IPS-NIHi11 (cell line): Measurements from ENCODE around the gene METTL1.
"Not testable (repeated sequence)": the region's sequence is repeated elsewhere in the genome, so short reads cannot be mapped to it uniquely, and the experiment has no call there.

Source experiments
- DNase-seq: peaks from one replicate; pipeline ENCODE4 v3.0.0; 2012; ENCODE audit warnings: mixed read lengths, low spot score

METTL1 gene

GRCh38 chr12:57771873-57772428, at the start of gene METTL1:
Gene METTL1 (minus strand): TSS chr12:57772105. CDS start chr12:57772083, 22 bp downstream.
- peak; percentile 92 for DNase-seq

- DNase-seq: not testable (repeated sequence)
Measured at GRCh38 chr12:57821015-57821414, 49.1 kb upstream of the METTL1 start.

DNA sequence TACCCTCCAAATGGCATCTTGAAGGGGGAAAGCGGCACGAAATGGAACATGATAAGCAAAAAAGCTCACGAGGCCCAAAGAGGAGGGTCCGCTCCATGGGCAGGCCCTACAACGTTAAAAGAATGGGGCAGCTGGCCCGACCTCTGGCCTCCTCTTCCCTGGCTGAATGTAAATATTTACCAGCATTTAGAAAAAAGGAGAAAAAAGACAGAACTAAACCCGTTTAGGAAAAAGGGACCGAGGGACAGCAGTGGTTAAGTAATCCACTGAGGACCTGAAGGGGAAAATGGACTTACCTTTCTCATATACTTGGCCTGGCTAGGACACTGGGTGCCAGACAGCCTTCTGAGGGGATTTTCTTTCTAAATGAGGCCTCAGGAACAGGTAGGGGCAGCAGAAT, 48.2 kb upstream of the METTL1 start:
- not testable (repeated sequence) for DNase-seq

GRCh38 chr12:57817990-57818331, 46.1 kb upstream of the METTL1 start:
- not testable (repeated sequence) for DNase-seq

DNA sequence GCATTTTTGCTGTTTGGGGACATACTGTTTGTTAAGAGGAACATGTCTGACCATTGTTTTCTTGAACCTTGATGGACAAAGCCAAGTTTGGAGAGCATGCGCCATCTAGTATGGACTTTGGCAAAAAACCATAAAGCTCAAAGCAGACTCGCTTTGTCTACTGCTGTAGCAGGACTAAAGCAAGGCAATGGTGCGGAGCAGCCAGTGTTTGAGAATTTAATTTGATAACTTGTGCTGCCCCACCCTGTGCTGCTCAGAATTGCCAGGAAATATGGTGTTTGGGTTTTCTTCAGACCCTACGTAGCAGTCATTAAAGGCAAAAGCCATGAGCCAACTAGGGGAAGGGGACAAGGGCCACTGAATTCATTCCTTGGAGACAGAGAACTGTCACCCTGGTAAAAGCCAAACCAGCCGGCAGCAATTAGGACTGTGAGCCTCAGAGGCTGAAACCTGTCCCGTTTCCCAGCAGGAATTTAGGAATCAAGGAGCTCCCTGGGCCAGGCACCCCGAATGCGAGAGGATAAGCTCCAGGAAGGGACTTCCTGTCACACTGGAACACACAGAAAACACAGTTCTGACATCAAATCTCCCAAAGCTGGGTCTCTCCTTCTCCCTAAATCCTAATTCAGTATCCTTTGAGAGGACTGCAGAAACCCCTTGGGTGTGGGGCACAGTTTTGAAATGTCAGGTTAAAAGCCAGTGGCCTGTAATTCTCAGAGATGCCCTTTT, 45.5 kb upstream of the METTL1 start:
- DNase-seq: no peak

GRCh38 chr12:57816855-57817151, 44.9 kb upstream of the METTL1 start:
- DNase-seq: no peak

- DNase-seq: no peak
Measured at GRCh38 chr12:57816001-57816854, 44.3 kb upstream of the METTL1 start.

- peak; percentile 67 for DNase-seq
Measured at GRCh38 chr12:57815177-57816000, 43.5 kb upstream of the METTL1 start.

DNA sequence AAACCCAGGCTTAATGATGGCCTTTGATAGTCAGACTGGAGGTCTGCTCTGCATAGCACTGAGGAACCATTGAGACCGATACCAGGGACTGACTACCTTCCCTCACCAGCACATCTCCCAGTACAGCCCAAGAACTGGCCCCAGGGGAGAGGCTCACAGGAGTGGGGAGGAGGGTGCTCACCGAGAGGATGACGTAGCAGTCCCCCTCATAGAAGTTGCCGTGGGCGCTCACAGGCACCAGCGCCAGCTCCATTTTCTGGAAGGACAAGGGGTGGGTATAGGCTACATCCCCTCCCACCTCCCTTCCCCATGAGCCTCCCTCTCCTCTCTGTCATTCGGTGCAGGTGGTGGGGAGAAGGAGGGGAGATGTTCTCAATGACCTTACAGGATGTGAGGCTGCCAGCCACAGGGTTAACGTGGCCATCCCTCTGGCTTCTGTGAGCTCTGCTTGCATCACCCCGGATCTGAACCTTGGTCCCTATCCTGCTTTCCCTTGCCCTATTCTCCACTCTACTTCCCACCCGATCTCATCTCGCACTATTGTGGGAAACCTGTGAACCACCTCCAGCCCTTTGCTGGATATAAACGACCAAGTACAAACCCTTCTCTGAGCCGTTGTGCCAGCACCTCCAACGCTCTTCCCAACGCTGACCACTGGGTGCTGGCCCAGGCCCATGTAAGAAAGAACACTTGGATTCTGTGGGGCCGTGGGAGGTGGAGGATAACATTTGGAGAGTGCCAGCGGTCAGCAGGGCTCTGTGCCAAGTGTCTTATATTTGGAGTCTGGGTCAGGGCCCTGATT, 42.3 kb upstream of the METTL1 start:
- DNase-seq: no peak

DNA sequence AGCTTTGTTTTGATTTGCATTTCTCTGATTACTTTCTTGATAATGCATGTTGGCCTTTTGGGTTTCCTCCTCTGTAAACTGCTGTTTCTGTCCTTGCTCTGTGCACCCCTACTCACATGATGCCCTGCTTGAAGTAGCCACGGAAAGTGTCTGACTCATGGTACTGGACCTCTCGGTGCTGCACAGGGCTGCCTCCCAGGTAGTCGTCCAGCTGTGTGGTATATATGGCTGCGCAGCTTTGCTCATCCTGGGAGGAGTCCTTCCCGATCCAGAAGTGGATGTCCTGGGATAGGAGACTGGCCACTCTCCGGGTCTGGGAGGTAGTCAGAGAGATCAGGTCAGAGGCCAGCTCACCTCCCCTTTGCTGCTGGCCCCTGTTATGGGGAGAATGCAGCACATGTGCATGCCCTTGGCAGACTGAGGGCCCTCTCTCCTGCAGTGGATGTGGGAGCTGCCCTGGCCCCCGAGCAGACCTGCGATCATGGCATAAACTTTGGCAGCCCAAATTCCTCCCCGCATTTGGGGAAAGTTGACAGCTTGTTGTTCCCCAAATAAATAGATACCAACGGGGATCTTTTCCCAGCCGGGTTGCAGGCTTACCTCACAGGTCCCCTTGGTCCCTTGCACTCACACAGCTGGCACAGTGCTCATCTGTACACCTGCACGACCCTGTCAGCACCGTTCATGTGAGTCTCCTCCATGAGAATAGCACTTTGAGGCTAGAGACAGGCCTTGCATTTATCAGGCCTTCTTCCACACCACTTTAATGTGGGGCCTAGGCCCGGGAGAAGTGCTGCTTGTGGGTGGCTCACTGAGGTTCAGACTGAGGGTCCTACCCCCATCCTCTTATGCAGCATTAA, 41.4 kb upstream of the METTL1 start:
- DNase-seq: no peak

GRCh38 chr12:57811028-57811755, 39.3 kb upstream of the METTL1 start:
- DNase-seq: no peak

GRCh38 chr12:57810450-57810849, 38.5 kb upstream of the METTL1 start:
- DNase-seq: no peak

GRCh38 chr12:57809425-57809824, 37.5 kb upstream of the METTL1 start:
- no peak for DNase-seq

DNA sequence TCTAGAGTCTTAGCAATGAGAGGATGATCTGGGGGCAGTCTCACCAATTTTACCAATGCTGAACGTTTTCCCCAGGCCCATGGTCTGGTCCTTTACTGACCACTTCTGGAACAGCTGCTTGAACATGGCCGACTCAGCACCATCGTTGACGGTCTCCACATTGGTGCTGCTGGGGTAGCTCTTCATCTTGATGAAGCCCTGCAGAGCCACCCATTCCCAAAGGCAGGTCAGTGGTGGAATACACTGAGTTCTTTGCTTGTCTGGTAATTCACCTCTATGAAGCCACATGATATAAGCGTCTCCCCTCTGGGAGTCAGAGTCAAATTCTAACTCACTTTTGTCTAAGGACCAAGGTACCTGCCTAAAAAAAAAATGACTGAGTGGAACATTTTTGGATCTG, 36.4 kb upstream of the METTL1 start:
- DNase-seq: no peak

DNA sequence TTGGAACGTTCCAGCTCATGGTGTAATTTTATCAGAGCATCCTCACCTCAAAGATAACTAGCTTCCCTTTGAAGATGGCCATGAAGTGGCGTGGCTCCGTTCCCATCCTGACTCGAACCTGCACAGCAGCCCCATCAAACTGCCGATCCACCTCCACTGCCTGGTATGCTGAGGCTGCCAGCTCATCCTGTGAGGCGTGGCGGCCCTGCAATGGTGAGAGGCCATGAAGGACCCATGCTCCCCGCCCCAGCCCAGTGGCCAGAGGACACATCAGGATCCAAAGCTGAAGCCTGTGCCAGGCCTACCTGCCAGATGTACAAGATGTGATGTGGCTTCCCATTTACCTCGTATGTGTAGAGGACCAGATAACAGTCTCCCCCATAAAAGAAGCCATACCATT, 35.4 kb upstream of the METTL1 start:
- DNase-seq: no peak

GRCh38 chr12:57806677-57807076, 34.8 kb upstream of the METTL1 start:
- DNase-seq: no peak

GRCh38 chr12:57803319-57803893, 31.5 kb upstream of the METTL1 start:
- DNase-seq: peak; percentile 85

- DNase-seq: no peak
Measured at GRCh38 chr12:57802607-57803006, 30.7 kb upstream of the METTL1 start.

DNA sequence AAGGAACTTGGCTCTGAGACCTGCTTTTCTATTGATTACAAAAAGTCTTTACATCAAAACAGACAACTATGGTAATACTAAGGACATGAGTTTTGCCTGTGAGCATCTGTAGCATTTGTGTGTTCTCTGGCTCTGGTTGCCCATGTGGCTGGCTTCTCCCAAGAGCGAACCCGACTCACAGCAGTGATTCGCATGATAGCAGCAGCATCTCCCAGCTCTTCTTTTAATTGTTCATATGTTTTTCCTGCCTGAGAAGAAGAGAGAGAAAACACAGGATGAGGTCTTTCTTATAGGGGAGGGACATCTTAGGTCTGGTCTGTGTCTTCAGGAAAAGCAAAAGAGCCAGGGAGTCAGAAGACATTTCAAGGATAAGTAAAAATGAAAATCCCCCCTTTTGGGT, 29.1 kb upstream of the METTL1 start:
- DNase-seq: no peak

- no peak for DNase-seq
Measured at GRCh38 chr12:57797933-57798332, 26.0 kb upstream of the METTL1 start.
